ENCODE measurements around the gene VCP. TPM values are rescaled to one million over a fixed set of nuclear protein-coding genes. Genes with fewer than 3 reads are reported as not detected.

Gene VCP
- total RNA-seq (259 TPM), polyA plus RNA-seq (100 to 1,000 TPM; 205 to 260 (median 237) TPM)

DNA sequence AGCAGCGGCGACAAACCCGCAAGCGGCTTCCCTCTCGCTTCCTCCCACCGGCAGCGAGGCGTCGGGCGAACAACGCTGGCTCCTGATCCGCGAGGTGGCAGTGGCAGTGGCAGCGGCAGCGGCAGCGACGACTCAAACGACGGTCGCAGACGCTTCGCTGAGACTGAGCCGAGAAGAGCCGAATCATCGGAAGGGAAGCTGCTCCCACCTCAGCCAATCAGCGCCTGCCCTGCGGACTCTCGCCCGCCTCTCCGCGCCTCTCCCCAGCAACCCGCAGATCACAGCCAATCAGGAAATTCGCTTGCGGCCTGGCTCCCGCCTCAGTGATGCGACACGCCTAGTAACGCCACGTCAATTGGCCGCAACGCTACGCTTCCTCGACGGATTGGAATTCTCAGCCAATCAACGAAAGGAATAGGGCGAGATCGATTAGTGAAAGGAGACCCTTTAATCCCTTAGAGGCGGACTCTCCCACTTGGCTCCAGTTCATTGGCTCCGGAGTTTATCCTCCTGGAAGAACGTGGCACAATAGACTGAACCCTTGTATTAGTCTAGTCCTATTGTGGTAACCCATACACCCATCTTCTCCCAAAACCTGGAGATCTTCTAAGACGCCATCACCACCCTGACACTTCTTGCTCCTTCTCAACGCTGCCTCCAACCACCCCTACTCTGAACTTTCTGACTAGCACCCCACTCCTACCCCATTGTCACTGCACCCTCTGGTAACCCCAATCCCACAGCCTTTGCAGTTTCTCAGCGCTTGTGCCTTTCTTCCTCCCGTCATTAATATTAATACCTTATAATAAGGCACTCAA is at the start of gene VCP:
Gene VCP (minus strand): TSS at position 165 of the 818 bp plus-strand sequence. CDS start 272 bp downstream, outside the sequence.
- peak within 1 kb of the TSS; percentile 97 for H3K27ac ChIP-seq (ENCODE audit: insufficient read depth, low read length, poor library complexity, severe bottlenecking)
- H3K27me3 Mint-ChIP-seq, result no peaks in the 10 kb centered on the region
- DNase-seq (peak; percentile 98 to 99 (median 99)), ATAC-seq (ENCODE audit: low read depth in 2 of 2) (peak; percentile 91 to 93)
- H3K36me3 Mint-ChIP-seq, result peaks cover 18% of the 10 kb centered on the region
- H3K4me3 ChIP-seq (ENCODE audit: low read depth, low read length), result peak within 1 kb of the TSS; percentile 97
- H3K4me1 ChIP-seq (ENCODE audit: control insufficient read depth, insufficient read depth, low read length, poor library complexity, severe bottlenecking), result peaks cover 42% of the 10 kb centered on the region
- no peaks in the 10 kb centered on the region for H3K9me3 ChIP-seq (ENCODE audit: control insufficient read depth in 2 of 2, low read length in 2 of 2)
- H3K4me1 Mint-ChIP-seq, result peaks cover 15 to 60% (median 43%) of the 10 kb centered on the region in 4 donors
- H3K9me3 Mint-ChIP-seq, result no peaks in the 10 kb centered on the region
- no peaks in the 10 kb centered on the region for H3K27me3 ChIP-seq (ENCODE audit: control insufficient read depth, insufficient read depth, low read length)
- H3K27ac Mint-ChIP-seq, result peak within 1 kb of the TSS; percentile 95 to 98 (median 95)
- H3K36me3 ChIP-seq (ENCODE audit: control insufficient read depth, insufficient read depth, low read length), result peaks cover 25% of the 10 kb centered on the region
- H3K4me3 Mint-ChIP-seq, result peak within 1 kb of the TSS; percentile 86 to 98 (median 90)

DNA sequence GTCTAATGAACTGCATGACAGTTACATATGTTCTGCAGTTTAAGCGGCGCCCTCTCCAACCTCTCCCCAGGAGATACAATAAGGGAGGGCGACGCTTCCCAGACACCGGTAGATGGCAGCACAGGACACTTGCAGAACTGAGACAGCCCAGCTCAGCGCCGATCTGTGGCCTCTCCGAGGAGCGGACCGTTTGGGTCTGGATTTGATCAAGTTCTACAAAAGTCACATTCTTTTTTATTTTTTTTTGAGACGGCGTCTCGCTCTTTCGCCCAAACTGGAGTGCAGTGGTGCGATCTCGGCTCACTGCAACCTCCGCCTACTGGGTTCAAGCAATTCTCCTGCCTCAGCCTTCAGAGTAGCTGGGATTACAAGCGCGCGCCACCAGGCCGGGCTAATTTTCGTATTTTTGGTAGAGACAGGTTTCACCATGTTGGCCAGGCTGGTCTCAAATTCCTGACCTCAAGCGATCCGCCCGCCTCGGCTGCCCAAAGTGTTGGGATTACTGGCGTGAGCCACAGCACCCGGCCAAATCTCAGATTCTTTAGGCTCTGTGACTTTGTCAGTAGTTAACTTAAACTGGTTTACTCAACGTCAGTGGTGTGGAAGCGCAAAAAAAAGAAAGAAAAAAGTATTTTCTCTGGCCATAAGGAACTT is 44.6 kb upstream of the VCP start:
- H3K27ac ChIP-seq (ENCODE audit: insufficient read depth, low read length, poor library complexity, severe bottlenecking), result peak overlapping the region; percentile 92
- peaks cover 14% of the 10 kb centered on the region for H3K27me3 Mint-ChIP-seq
- no peaks in the 10 kb centered on the region for H3K9me3 ChIP-seq (ENCODE audit: control insufficient read depth in 2 of 2, low read length in 2 of 2)

DNA sequence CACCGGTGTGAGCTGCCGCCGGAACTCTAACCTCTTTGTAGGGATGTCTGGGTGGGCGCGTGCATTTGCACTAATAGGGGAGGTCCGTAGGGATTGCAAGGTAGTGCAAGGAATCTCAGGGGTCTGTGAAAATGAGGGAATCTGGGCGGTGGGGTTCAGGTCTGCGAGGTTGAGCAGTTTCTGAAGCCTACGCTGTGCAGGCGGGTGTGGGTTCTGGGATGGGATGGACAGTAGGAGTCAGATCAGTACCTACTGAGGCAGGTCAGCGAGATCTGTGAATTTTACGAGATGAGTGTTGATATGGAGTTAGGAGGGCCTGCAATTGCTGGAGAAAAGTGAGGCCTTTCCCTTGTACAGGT is 44.1 kb upstream of the VCP start:
- ATAC-seq (ENCODE audit: low read depth in 2 of 2), result no peak
- H3K4me1 ChIP-seq (ENCODE audit: control insufficient read depth, insufficient read depth, low read length, poor library complexity, severe bottlenecking), result peaks cover 41% of the 10 kb centered on the region

More for the DNA sequence above, 44.6 kb upstream of the VCP start:
- Histone ChIP-seq H3K27me3 (ENCODE audit: control insufficient read depth, insufficient read depth, low read length) (peaks cover 2% of the 10 kb centered on the region), H3K4me3 (ENCODE audit: low read depth, low read length) (peak overlapping the region; percentile 85), H3K36me3 (ENCODE audit: control insufficient read depth, insufficient read depth, low read length) (no peaks in the 10 kb centered on the region), H3K4me1 (ENCODE audit: control insufficient read depth, insufficient read depth, low read length, poor library complexity, severe bottlenecking) (peaks cover 36% of the 10 kb centered on the region)
- Mint-ChIP-seq H3K27ac (peak overlapping the region; percentile 67 to 97 (median 89)), H3K4me3 (peak overlapping the region; percentile 92 to 98 (median 96)), H3K4me1 (peaks cover 5 to 48% (median 36%) of the 10 kb centered on the region in 4 donors), H3K36me3 (no peaks in the 10 kb centered on the region), H3K9me3 (no peaks in the 10 kb centered on the region)
- DNase-seq (peak; percentile 83 to 93 (median 89)), ATAC-seq (ENCODE audit: low read depth in 2 of 2) (peak; percentile 70 to 72)

DNA sequence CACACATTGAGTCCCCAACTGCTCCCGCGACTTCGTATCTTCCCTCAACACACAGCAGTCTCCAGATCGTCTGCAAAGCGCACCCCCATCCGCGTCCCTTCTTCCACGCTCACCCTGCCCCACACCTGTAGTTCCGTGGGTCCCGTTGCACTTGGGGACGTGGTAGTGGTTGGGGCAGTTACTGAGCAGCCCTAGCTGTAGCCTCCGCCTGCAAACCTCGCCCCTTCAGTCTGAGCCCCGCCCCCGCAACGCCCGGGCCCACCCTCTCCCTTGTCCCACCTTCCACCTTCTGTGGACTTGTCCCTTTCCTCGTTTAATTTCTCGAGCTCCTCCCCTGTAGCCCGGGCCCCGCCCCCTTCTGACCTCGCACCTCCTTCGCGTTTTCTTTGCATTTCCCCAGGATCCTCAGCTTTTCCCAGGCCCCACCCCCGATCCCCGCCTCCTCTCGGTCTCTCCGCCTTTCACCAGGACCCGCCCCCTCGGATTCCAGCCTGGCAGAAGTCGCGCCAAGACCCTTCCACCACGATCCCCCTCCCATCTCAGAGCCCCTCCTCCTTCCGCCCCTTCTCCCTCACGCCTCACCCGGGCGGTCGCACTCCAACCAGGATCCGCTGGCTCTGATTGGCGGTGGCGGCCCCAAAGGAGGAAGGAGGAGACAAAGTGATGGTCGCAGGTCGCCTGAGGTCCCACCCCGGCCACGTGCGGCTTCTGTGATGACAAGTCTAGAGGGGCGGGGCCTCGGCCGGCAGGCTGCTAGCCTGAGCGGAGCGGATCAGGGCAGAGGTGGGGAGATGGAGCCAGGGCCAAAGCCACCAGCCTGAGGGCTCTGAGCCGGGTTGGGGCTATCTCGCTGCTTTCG is 43.5 kb upstream of the VCP start, which contains the start of gene ATOSB:
Gene ATOSB (minus strand): TSS at position 183 of the 859 bp plus-strand sequence. CDS start 7,588 bp downstream, outside the sequence.
- no peaks in the 10 kb centered on the region for H3K36me3 ChIP-seq (ENCODE audit: control insufficient read depth, insufficient read depth, low read length)
- H3K27me3 Mint-ChIP-seq, result peaks cover 12% of the 10 kb centered on the region
- H3K4me1 ChIP-seq (ENCODE audit: control insufficient read depth, insufficient read depth, low read length, poor library complexity, severe bottlenecking), result peaks cover 45% of the 10 kb centered on the region
- no peaks in the 10 kb centered on the region for H3K9me3 Mint-ChIP-seq
- H3K27ac ChIP-seq (ENCODE audit: insufficient read depth, low read length, poor library complexity, severe bottlenecking), result peak within 1 kb of the TSS; percentile 92
- H3K27ac Mint-ChIP-seq, result peak within 1 kb of the TSS; percentile 89 to 97 (median 93)
- H3K9me3 ChIP-seq (ENCODE audit: control insufficient read depth in 2 of 2, low read length in 2 of 2), result no peaks in the 10 kb centered on the region
- no peaks in the 10 kb centered on the region for H3K27me3 ChIP-seq (ENCODE audit: control insufficient read depth, insufficient read depth, low read length)
- H3K4me3 Mint-ChIP-seq, result peak within 1 kb of the TSS; percentile 92 to 98 (median 96)
- H3K4me1 Mint-ChIP-seq, result peaks cover 5 to 58% (median 45%) of the 10 kb centered on the region in 4 donors
- DNase-seq (peak; percentile 89 to 97 (median 94)), ATAC-seq (ENCODE audit: low read depth in 2 of 2) (peak; percentile 64 to 68)
- peak within 1 kb of the TSS; percentile 85 for H3K4me3 ChIP-seq (ENCODE audit: low read depth, low read length)
- no peaks in the 10 kb centered on the region for H3K36me3 Mint-ChIP-seq

More for the DNA sequence above, 44.1 kb upstream of the VCP start:
- no peaks in the 10 kb centered on the region for H3K36me3 Mint-ChIP-seq
- H3K4me3 Mint-ChIP-seq, result peak overlapping the region; percentile 92 to 98 (median 96)
- Histone ChIP-seq H3K27me3 (ENCODE audit: control insufficient read depth, insufficient read depth, low read length) (peaks cover 2% of the 10 kb centered on the region), H3K36me3 (ENCODE audit: control insufficient read depth, insufficient read depth, low read length) (no peaks in the 10 kb centered on the region), H3K9me3 (ENCODE audit: control insufficient read depth in 2 of 2, low read length in 2 of 2) (no peaks in the 10 kb centered on the region), H3K27ac (ENCODE audit: insufficient read depth, low read length, poor library complexity, severe bottlenecking) (peak overlapping the region; percentile 92), H3K4me3 (ENCODE audit: low read depth, low read length) (peak overlapping the region; percentile 85)
- peak overlapping the region; percentile 83 to 97 (median 89) for H3K27ac Mint-ChIP-seq
- no peak for DNase-seq
- H3K27me3 Mint-ChIP-seq, result peaks cover 14% of the 10 kb centered on the region
- H3K4me1 Mint-ChIP-seq, result peaks cover 5 to 53% (median 41%) of the 10 kb centered on the region in 4 donors
- no peaks in the 10 kb centered on the region for H3K9me3 Mint-ChIP-seq

DNA sequence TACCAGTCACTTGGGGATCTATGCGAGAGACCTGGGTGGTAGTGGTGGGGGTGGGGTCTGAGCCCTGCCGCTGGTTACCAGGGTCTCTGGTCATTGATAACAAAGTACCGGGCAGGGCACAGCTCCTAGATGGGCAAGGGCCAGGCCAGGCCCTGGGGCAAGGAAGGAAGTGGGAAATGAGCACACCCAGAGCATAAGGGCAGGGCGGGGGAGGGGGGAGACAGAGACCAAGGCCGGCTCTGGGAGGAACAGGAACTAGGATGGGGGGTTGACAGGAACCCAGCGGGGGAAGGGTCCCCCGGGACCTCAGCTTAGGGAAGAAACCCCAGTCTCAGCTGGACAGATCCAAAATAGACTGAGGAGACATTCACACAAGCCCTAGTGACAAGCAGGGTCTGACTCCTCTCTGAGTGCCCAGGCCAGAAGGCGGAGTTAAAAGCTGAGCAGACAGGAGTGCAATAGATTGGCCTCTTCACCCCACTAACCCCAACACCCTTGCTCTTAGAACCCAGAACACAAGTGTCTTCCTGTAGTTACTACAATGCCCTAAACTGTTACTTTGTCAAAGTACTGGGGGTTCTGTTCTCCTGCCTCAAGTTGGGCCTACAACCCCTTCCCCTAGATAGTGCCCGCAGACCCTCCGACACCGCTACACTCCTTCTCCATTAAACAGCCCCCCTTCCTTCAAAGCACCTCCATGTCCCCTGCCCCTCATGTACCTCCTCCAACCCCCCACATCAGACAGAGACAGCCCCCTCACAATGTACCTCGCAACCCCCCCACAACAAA is 42.6 kb upstream of the VCP start:
- H3K27me3 Mint-ChIP-seq, result peaks cover 4% of the 10 kb centered on the region
- Histone ChIP-seq H3K9me3 (ENCODE audit: control insufficient read depth in 2 of 2, low read length in 2 of 2) (no peaks in the 10 kb centered on the region), H3K27ac (ENCODE audit: insufficient read depth, low read length, poor library complexity, severe bottlenecking) (peak overlapping the region; percentile 92), H3K4me3 (ENCODE audit: low read depth, low read length) (peak overlapping the region; percentile 85), H3K36me3 (ENCODE audit: control insufficient read depth, insufficient read depth, low read length) (no peaks in the 10 kb centered on the region), H3K4me1 (ENCODE audit: control insufficient read depth, insufficient read depth, low read length, poor library complexity, severe bottlenecking) (peaks cover 51% of the 10 kb centered on the region), H3K27me3 (ENCODE audit: control insufficient read depth, insufficient read depth, low read length) (no peaks in the 10 kb centered on the region)
- ATAC-seq (ENCODE audit: low read depth in 2 of 2), result no peak
- peak overlapping the region; percentile 92 to 98 (median 96) for H3K4me3 Mint-ChIP-seq
- peak in 2 of 3 donors; percentile 26 to 71 for DNase-seq
- H3K9me3 Mint-ChIP-seq, result no peaks in the 10 kb centered on the region
- peak overlapping the region; percentile 89 to 97 (median 93) for H3K27ac Mint-ChIP-seq
- H3K4me1 Mint-ChIP-seq, result peaks cover 5 to 67% (median 49%) of the 10 kb centered on the region in 4 donors
- no peaks in the 10 kb centered on the region for H3K36me3 Mint-ChIP-seq

DNA sequence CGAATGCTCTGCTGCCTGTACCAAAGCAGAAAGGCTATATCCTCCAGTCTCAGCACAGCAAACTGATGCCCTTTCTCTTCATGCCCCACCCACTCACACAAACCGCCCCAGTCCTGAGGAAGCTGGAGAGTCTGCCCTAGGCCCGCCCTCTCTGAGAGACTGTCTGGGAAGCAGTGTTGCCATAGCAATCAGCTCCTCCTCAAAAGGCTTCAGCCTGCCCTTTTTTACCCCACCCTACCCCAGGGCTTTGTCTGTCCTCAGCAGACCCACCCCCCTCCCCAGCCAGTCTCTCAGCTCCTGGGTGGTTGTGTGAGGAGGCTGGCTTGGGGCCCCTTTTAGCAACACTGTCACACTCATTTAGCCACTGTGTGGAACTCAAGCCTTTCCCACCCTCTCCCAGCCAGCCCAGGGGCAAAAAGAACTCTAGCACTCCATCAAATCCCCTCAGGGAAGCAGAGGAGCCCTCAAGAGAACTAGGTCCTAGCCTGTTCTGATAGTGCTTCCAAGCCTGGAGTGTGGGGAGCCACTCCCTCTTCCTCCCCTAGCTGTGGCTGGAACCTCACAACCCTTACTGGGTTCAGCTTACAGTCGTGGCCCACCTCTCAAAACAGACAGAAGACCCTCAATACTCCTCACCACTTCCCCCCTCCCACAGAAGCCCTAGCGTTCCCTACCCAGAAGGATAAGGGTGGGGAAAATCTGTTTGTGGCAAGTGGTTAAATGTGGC is 41.9 kb upstream of the VCP start:
- peak; percentile 38 to 92 (median 68) for DNase-seq
- Histone ChIP-seq H3K27me3 (ENCODE audit: control insufficient read depth, insufficient read depth, low read length) (no peaks in the 10 kb centered on the region), H3K4me1 (ENCODE audit: control insufficient read depth, insufficient read depth, low read length, poor library complexity, severe bottlenecking) (peaks cover 51% of the 10 kb centered on the region), H3K4me3 (ENCODE audit: low read depth, low read length) (peak overlapping the region; percentile 85), H3K9me3 (ENCODE audit: control insufficient read depth in 2 of 2, low read length in 2 of 2) (no peaks in the 10 kb centered on the region), H3K27ac (ENCODE audit: insufficient read depth, low read length, poor library complexity, severe bottlenecking) (peak overlapping the region; percentile 92), H3K36me3 (ENCODE audit: control insufficient read depth, insufficient read depth, low read length) (no peaks in the 10 kb centered on the region)
- Mint-ChIP-seq H3K27ac (peak overlapping the region; percentile 89 to 97 (median 93)), H3K36me3 (no peaks in the 10 kb centered on the region), H3K9me3 (no peaks in the 10 kb centered on the region), H3K4me3 (peak overlapping the region; percentile 92 to 98 (median 96)), H3K27me3 (peaks cover 4% of the 10 kb centered on the region), H3K4me1 (peaks cover 5 to 73% (median 49%) of the 10 kb centered on the region in 4 donors)
- no peak for ATAC-seq (ENCODE audit: low read depth in 2 of 2)
